HG03159 (cell line): ENCODE data around the gene PAPOLA.
"Not testable (repeated sequence)": the region's sequence is repeated elsewhere in the genome, so short reads cannot be mapped to it uniquely, and the experiment has no call there.

Source experiments
- ATAC-seq: cut with Tn5 transposase; IDR thresholded peaks from one replicate; pipeline ENCODE4 v1.9.1; 2021; ENCODE audit warnings: mild to moderate bottlenecking, moderate library complexity; ENCODE audit not compliant: unreplicated experiment

PAPOLA gene

GRCh38 chr14:96502621-96503305 is 581 bp downstream of the PAPOLA start:
- ATAC-seq: peak; percentile 43

GRCh38 chr14:96503306-96503679 is 1.1 kb downstream of the PAPOLA start:
- ATAC-seq: no peak

- ATAC-seq: not testable (repeated sequence)
Observed at GRCh38 chr14:96504353-96504752, 2.2 kb downstream of the PAPOLA start.

- ATAC-seq: no peak
Observed at GRCh38 chr14:96507723-96508122, 5.5 kb downstream of the PAPOLA start.

DNA sequence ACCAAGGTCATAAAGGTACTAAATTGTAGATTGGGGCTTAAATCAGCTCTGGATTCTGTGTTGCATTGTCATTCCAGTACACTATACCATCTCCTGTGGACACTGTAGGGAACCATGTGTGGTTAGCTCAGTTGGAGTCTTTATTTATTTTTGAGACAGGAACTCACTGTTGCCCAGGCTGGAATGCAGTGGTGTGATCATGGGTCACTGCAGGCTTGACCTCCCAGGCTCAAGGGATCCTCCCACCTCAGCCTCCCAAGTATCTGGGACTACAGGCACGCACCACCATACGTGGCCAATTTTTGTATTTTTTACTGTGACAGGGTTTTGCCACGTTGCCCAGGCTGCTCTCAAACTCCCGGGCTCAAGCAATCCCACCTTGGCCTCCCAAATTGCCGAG is 6.7 kb downstream of the PAPOLA start:
- ATAC-seq: no peak

DNA sequence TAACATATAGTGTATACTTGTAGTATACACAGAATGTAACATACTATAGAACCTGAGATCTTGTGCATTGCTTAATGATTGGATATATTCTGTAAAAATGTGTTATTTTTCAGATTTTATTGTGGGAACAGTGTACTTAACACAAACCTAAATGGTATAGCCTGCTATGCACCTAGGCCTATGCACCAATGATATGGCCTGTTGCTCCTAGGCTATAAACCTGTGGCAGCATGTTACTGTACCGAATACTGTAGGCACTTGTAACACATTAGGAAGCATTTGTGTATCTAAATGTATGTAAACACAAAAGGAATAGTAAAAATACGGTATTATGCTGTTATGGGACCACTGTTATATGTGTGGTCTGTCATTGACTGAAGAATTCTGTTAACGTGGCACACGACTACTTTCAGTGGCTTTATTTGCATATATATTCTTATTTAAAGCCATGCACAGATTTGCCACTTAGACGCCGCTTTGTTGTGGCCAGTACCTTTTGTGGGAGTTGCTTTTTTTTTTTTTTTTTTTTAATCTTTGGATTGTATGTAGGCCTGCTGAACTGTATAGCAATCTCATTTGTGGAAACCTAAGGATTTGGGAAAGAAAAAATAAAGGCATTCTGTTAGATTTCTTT is 7.4 kb downstream of the PAPOLA start:
- no peak for ATAC-seq

- no peak for ATAC-seq
Observed at GRCh38 chr14:96511146-96511545, 9.0 kb downstream of the PAPOLA start.

DNA sequence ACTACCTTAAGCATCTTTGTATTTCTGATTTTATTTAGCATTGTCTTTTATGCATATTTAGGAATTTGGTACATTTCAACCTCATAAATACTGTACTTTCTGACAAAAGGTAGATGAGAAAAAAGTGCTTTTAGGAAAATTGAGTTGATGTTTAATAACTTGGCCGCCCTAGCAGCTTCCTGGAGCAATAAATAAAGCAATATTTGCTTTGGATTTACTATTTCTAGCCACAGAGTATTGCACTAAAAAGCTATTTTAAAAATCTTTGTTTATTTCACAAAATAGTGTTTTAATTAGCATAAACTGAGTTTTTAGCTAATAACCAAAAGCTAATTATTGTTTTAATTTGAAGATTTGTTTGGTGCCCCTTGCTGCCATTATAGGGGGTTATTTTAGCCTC is 9.5 kb downstream of the PAPOLA start:
- no peak for ATAC-seq

- no peak for ATAC-seq
Observed at GRCh38 chr14:96512122-96512521, 9.9 kb downstream of the PAPOLA start.

DNA sequence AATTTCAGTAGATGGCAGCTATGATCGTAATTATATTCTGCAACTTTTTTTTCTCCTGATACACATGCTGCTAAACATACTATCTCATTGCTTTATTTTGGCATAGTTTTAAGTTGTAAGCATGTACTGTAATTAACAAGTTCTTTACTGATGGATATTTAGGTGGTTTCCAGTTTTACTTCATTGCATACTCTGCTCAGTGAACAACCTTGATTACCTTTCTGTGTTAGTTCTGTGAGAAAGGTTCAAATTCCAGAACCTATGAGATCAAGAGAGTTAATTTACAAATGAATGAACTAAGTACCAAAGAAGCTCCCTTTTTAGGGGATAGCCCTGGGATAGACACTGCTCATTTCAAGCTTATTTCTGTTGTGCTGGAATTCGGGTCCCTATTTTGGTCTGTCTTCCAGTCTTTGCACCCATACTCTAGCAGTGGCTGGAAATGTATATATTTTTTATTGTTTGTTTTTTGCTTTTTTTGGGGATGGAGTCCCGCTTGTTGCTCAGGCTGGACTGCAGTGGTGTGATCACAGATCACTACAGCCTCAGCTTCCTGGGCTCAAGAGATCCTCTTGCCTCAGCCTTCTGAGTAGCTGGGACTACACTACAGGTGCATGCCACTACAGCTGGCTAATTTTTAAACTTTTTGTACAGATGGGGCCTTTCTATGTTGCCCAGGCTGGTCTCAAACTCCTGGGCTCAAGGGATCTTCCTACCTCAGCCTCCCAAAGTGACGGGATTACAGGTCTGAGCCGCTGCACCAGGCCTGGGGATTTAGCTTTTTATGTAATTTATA is 10.6 kb downstream of the PAPOLA start:
- no peak for ATAC-seq

DNA sequence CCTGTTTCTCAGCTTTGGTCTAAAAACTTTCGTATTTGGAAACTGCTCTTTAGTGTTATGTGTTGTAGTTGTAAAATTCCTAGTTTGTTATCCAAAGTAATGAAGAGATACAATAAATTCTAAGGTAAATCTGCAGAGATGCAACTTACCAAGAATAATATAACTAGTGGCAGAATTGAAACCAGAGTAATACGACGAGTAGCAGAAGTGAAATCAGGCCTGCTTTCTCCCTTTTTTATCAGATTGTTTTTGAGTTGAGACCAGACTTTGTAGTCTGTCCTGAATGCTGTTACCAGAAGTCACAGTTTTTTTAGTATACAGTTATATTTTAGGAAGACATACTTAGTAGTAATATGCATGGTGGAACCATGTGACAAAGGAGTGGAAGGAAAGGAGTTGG is 12.5 kb downstream of the PAPOLA start:
- peak; percentile 61 for ATAC-seq

DNA sequence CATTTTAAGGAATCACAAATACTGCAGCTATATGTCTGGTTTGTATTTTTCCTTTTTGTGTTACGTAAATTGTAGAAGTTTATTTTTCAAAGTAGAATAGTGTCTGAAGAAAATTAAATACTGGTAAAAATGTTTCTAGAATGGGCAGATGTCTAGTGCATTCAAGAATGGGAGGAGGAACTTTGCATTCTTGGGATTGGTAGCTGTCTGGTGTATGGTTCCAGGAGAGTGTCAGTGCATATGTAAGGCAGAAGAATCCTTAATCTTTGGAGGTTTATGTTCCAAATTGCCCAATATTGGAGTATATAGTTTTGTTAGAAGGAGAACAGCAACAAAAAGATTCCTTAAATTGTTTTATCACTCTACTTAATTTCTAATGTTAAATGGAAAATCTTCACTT is 13.5 kb downstream of the PAPOLA start:
- ATAC-seq: no peak

- no peak for ATAC-seq
Observed at GRCh38 chr14:96516351-96516750, 14.2 kb downstream of the PAPOLA start.

DNA sequence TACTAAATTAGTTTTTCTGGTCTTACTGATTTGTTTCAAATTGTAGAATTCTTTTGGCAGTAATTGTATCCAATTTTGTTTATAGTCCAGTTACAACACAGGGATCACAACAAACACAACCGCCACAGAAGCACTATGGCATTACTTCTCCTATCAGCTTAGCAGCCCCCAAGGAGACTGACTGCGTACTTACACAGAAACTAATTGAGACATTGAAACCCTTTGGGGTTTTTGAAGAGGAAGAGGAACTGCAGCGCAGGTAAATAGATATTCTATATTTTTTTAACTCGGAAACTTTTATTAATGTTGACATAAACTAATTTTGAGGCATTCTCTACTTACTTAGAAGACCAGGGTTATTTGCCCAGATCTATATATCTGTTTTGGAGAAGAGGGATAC is 17.8 kb downstream of the PAPOLA start:
- peak; percentile 66 for ATAC-seq

GRCh38 chr14:96525452-96525851 is 23.3 kb downstream of the PAPOLA start:
- ATAC-seq: no peak

DNA sequence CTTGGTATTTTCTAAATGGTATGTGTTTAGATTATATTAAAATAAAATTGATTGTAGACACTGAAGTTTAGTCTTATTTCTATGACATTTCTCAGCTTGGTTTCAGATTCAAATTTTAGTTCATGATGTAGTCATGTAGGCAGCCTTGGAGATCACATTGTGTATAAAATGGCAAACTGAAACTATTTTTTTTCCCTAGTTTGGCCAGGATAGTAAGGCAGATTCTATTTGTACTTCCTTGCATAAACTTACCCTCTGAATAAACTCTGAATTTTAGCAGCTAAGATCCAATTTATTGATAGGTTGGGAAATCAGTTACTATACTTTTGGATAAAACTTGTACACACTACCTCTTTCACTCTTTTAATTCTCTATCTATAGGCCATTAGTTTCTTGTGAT is 30.4 kb downstream of the PAPOLA start:
- no peak for ATAC-seq

DNA sequence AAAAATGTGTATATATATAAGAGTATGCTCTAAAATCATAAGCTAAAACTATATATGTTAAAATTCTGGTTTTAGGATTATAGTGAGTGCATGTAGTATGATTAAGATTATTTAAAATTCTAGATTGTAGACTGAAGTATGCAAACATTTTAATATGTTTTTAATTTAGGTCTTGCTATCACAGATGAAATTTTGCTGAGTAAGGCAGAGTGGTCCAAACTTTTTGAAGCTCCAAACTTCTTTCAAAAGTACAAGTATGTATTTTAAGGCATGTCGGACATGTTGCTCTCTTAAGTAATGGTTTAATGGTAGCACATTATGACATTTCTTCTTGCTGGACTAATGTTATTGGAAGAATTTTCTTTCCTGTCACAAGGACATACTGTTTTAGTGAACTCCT is 34.6 kb downstream of the PAPOLA start:
- no peak for ATAC-seq

DNA sequence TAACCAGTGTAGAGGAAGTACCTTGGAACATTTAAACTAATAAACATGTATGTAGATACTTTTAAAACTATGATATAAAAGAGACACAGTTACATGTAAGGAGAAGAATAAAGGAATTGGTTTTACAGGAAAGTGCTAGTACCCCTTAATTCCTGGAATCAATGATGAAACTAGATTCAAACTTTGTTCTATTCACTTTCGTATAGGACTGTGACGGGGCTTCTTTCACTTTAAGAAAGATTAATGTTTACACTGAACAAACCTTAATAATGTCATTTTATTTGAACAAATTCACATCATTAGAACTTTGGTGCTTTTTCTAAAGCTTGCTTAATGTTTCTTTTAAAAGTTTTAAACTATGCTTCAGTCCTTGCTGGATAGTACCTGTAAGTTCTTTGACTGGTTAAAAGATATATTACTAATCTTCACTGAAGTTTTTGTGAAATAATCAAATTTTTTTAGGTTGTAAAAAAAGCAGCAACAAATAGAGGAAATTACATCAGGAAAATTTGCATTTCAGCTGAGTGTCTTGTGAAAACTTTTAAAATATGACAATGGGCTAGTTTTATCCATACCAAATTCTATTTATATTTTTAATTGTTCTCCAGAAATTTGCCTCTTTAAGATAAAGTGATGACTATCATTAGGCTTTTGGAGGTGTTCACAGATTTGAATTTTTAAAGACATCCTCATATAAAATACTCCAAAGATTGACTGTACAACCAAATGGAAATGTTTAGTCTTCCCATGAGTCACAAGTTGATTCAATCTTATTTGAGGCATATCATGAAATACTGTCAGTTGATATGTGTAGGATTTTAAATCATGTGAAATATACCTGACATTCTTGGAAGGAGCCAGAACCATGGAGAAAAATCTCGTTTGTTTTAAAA is 36.2 kb downstream of the PAPOLA start:
- no peak for ATAC-seq

- ATAC-seq: no peak
Observed at GRCh38 chr14:96538990-96539317, 36.8 kb downstream of the PAPOLA start.

- ATAC-seq: no peak
Observed at GRCh38 chr14:96554315-96554910, 52.2 kb downstream of the PAPOLA start.

DNA sequence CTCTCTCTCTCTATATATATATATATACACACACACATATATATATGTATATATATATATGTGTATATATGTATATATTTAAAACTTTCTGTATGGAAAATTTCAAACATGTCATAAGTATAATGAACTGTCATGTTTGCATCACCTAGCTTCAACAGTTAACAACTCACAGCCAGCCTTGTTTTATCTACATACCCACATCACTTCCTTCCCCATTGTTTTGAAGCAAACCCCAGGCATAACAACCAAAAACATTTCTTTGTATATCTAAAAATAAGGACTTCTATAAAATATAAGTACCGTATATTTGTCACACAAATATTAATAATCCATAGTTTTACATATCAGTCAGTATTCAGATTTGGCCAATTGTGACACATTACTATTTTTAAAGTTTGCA is 57.4 kb downstream of the PAPOLA start:
- no peak for ATAC-seq
